DLD1 (cell line): Measurements from ENCODE around the gene RCL1.
"Not testable (repeated sequence)": the region's sequence is repeated elsewhere in the genome, so short reads cannot be mapped to it uniquely, and the experiment has no call there.

Source experiments
- in situ Hi-C: cut with HindIII; loops from 2 replicates; pipeline ENCODE4 v1.10.0; 2017; ENCODE audit warnings: low sequenced_read_pairs

Gene RCL1

DNA sequence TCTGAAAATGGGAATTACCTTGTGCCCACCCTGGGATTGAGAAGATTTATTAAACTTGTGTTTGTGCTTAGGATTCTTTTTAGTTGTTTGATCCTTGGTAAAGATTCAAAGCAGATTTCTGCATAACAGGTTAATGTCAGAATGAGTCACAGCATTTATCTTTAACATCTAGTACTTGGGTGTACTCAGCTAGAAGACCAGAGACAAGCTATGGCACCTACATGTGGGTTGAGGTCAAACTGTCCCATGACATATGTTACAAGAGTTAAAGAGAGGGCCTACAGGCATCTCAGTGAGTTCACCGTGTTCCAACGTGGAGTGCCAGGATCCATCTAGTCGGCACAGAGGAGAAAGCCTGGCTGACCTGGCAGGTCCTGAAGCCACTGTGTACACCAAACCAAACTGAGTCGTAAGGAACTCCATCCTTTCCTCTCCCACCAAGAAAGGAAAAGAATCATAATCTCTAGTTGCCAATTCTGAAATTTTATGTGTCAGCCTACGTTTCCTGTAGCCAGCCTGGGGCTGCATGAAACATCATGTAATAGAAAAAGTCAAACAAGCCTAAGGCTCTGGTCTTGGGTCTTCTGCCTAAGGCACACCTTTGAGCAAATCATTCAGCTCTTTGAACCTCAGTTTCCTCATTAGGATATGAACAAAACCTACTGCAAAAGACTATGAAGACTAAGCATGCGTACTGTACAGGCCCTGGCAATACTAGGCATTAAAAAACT is 73.7 kb downstream of the RCL1 start:
- in situ Hi-C loops = no loop called here

DNA sequence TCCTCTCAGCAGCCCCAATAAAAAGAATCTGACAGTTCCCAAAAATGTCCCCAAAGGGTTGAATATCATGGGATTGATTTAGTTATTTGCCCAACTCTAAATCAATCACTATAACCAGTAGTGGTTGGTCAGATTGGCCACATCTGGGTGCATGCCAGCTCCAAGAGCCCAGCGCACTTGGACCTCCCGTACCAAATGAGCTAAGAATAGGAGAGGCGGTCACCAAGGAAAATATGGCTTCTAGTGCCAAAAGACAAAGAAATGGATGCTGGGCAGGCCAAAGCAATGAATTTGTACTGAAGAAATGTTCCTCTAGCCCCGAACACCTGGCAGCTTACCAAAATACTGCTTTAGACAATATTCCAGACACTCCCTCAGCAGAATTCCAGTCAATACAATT is 80.3 kb downstream of the RCL1 start:
- in situ Hi-C loops = no loop called here

DNA sequence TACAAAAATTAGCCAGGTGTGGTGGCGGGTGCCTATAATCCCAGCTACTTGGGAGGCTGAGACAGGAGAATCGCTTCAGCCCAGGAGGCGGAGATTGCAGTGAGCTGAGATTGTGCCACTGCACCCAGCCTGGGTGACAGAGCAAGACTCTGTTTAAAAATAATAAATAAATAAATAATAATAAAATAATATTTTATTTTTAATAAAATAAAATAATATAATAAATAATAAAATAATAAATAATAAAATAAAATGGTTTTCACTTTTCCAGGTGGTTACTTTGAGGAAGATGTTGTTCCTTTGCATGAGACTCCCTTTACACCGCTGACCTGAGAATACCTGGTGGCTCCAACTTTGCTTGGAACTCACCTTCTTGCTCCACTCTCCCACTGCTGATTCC is 82.8 kb downstream of the RCL1 start:
- in situ Hi-C loops = no loop called here

DNA sequence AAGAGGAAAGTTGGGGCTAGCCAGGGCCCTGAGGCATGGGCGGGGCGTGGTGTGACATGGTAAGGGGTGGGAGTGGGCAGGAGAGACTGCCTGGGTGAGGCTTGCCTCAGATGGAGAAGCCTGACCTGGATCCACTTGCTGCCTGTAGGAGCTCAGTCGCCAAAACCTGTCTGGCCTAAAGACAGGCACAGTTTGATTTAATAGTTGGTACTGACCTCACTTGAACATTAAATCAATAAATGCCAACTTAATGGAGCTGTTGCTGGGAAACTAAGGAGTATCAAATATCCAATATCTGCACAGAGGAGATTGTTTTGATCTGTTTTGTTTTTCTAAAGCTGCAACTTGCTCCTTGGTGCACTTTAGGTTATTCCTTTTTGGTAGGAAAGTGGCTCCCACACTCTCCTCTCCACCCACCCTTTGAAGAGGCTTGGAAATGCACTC is 86.4 kb downstream of the RCL1 start:
- in situ Hi-C loops = no loop called here

DNA sequence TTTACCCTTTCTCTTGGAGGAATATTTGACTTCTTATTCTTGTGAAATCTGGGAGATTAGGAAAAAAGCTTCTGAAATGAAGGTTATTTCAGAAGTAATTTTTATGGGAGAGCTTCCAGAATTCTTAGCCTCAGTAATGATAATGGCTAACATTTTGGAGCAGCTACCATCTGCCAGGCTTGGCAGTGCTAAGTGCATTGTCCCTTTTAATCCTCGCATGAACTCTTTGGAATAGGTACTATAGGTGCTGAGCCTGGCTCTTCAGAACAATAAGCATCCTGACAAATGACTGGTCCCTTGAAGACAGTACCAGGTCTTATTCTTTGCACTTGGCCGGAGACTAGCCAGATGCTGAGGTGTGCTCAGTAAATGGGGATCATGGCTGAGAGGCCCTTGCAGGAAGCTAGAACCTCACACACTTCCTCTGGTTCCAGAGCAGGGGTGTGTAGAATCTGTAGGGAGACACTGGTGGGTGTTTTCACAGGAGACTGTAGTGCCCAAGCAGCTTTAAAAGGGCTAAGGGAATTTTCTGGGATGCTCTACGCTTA is 90.7 kb downstream of the RCL1 start:
- in situ Hi-C loops = no loop called here

DNA sequence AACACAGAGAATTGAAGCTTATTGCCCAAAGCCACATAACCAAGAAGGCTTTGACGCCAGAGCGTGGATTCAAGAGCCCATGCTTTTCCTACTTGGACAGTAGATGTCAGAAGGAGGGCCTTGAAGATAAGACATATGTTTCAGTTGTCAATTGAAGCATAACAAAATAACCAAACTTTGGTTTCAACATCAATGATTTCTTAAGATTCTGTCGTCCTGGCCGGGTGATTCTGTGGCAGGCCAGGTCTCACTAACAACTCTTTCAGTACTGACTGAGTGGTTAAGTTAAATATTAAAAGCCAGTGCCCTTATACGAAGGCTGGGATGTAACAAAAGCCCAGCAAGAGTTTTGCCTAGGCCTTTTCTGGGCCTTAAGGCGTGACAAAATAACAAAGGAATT is 94.0 kb downstream of the RCL1 start:
- in situ Hi-C loops = loop anchor here (5.0 kb wide), 1 partner anchor 86 kb away; no protein-coding TSS in a partner anchor

DNA sequence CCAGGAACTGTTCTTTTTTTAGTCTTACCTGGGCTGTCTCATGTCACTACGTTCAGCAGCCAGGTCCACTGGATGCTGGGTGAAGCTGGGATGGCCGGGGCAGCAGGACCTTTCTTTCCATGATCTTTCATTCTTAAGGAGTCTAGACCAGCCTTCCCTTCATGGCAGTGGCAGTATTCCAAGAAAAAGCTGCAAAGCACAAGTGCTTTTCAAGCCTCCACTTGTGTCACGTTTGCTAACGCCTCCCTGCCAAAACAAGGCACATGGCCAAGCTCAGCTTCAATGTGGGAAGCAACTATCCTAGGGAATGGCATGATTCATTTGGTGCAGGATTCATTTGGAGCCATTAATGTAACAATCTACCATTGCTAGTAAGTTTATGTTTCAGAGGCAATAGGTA is 94.8 kb downstream of the RCL1 start:
- in situ Hi-C loops = loop anchor here (5.0 kb wide), 1 partner anchor 85 kb away; no protein-coding TSS in a partner anchor

DNA sequence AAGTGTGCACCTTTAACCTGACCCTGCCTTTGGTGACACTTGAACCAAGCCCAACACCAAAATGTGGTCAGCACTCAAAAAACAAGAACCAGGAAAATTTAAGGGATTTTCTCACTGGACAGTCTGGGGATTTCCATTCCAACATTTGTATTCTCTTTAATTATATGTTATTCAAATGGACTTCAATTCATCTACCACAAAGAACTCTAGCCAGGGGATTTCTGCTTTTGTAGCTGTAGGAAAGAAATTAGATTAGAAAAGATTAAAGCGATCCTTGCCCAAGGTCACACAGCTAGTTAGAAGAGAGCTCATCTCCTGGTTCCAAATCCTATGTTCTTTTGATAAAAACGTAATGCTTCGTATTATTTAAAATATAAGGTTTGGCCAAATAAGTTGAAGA is 97.5 kb downstream of the RCL1 start:
- in situ Hi-C loops = no loop called here

DNA sequence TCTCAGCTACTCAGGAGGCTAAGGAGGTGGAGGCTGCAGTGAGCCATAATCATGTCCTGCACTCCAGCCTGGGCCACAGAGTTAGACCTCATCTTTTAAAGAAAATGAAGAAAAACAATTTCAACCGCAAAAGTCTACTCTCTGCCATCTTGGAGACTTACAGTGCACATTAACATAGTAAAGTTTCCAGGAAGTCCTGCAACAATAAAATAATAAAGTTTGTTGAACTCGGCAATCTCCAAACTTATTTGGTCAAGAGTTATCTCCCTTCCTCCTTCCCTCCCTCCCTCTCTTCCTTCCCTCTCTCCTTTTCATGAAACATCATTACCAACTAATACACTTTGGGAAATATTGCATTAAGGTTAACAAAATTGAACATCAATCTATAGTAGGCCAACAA is 98.2 kb downstream of the RCL1 start:
- in situ Hi-C loops = no loop called here

DNA sequence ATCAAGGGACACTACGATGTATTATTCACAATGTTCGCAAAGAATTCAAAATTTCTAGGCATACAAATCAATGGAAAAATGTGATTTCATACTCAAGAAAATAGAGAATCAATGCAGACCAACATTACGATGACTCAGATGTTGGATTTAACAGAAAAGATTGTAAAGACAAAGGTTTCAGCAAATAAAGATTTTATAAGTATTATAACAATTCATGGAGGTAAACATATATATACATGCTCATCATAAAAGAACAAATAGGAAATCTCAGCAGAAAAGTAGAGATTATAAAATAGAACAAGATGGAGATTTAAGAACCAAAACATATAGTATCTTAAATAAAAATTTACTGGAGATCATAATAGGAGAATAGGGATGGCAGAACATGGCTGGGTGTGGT is 98.9 kb downstream of the RCL1 start:
- in situ Hi-C loops = no loop called here

DNA sequence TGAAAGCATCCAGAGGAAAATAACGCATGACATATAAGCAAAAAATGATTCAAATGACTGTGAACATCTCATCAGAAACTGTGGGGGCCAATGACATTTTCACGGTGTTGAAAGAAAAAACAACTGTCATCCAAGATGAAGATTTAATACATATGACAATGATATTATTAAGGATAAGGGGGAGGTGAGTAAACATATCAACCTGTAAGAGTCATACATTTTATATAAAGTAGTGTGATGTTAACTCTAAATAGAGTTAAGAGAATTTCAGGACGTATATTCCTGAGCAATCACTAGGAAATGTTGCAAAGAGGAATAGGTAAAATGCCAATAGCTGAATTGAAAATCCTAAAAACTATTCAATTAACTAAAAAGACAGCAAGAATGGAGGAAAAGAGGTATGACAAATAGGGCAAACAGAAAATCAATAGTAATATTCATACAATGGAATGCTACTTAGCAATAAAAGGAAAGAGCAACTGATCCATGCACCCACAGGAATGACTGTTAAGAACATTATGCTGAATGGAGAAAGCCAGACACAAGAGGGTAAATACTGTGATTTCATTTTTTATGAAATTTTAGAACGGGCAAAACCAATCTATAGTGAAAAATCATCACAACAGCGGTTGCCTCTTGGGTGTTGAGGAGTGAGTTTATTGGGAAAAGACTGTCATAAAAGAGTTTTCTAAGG is 99.9 kb downstream of the RCL1 start:
- in situ Hi-C loops = no loop called here

DNA sequence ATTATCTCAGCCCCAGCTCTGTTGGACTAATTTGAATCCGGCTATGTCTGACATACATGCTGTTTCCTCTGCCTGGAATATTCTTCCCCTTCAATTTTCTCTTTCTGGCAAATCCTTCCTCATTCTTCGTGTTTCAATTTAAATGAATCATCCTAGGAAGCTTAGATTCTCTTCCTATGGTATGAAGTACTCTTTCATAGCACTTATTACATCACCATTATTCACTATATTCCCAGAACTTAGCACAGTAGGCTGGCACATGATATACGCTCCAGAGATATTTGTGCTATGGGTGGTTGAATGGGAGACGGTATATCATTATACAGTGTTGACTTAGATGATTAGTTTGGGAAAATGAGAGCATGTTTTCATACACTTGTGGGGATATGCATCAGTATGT is 101.3 kb downstream of the RCL1 start:
- in situ Hi-C loops = no loop called here

DNA sequence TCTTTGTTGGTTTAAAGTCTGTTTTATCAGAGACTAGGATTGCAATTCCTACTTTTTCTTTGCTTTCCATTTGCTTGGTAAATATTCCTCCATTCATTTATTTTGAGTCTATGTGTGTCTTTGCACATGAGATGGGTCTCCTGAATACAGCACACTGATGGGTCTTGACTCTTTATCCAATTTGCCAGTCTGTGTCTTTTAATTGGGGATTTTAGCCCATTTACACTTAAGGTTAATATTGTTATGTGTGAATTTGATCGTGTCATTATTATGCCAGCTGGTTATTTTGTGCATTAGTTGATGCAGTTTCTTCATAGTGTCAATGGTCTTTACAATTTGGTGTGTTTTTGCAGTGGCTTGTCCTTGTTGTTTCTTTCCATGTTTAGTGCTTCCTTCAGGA is 107.1 kb downstream of the RCL1 start:
- in situ Hi-C loops = not testable (repeated sequence)

DNA sequence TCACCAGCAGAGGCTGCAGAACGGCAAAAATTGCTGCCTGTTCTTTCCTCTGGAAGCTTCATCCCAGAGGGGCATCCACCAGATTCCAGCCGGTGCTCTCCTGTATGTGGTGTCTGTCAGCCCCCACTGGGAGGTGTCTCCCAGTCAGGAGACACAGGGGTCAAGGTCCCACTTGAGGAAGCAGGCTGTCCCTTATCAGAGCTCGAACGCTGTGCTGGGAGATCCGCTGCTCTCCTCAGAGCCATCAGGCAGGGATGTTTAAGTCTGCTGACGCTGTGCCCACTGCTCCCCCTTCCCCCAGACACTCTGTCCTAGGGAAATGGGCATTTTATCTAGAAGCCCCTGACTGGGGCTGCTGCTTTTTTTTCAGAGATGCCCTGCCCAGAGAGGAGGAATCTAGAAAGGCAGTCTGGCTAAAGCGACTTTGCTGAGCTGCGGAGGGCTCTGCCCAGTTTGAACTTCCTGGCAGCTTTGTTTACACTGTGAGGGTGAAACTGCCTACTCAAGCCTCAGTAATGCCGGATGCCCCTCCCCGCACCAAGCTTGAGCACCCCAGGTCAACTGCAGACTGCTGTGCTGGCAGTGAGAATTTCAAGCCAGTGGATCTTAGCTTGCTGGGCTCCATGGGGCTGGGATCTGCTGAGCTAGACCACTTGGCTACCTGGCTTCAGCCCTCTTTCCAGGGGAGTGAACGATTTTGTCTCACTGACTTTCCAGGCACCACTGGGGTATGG is 108.8 kb downstream of the RCL1 start:
- in situ Hi-C loops = not testable (repeated sequence)

DNA sequence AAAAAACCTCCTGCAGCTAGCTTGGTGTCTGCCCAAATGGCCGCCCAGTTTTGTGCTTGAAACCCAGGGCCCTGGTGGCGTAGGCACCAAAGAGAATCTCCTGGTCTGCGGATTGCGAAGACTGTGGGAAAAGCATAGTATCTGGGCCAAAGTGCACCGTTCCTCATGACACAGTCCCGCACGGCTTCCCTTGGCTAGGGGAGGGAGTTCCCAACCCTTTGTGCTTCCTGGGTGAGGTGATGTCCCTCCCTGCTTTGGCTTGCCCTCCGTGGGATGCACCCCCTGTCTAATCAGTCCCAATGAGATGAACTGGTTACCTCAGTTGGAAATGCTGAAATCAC is 109.4 kb downstream of the RCL1 start:
- in situ Hi-C loops = no loop called here

DNA sequence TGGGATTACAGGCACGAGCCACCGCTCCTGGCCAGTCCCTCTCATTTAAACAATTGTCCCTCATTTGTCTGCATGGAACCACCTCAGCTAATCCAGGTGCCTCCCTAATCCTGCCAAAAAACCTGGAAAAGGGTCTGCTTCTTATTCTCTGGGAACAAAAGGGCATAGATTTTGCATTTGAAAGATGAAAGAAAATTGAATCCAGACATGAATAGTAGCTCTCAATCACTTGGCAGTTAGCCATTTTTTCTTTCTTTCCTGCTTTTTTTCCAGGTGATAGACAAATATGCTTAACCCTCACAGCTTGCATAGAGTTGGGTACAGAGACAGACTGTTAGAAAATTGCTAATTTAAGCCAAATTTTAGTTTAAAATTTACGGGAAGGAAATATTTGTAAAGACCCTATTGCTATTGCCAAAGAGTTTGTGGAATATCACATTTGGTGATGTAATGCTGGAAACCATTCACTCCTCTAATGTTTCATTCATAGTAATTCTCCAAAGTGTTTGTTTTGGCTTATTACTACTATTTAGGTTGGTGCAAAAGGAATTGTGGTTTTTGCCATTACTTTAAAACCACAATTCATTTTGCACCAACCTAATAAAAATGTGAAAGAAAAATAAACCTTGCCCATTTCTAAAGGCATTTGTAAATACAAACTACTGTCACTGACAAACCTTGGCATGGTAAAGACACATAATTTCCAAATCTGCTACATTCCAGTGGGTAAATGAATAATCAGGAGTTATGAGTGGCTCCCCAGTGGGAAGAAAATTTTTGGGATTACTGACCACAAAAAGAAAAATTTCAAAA is 111.8 kb downstream of the RCL1 start:
- in situ Hi-C loops = no loop called here

DNA sequence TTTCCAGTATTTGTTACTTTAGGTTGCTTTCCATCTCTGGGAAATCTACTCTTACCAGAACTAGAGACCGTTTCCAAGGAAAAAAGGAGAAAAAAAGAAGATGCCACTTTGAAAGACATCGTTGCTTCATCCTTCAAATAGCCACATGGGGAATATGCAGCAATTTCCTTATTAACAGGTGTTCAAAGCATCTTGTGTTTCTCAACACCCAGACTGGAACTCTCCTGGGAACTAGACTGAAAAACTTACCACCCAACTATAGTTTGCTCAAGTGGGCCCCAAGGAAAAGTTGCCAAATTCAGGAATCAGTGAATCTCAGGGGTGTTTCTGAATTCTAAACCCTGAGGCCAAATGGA is 112.4 kb downstream of the RCL1 start:
- in situ Hi-C loops = no loop called here
